Parathyroid adenoma (tissue), 2 donors: ENCODE results near the gene CCNG2.

Experiments used
- H2AFZ ChIP-seq: fragments of 300-600 bp; sonication (generic); one replicate; pipeline ENCODE4 v1.7.0; 2017; ENCODE audit warnings: antibody characterized with exemption, mild to moderate bottlenecking
- H3K27ac ChIP-seq: fragments of 300-600 bp; sonication (generic); one replicate; pipeline ENCODE4 v1.7.0; 2017
- H3K27me3 ChIP-seq: fragments of 300-600 bp; sonication (generic); one replicate; pipeline ENCODE4 v1.7.0; 2017; ENCODE audit warnings: low read length; ENCODE audit not compliant: control insufficient read depth, insufficient read depth
- H3K36me3 ChIP-seq: fragments of 300-600 bp; sonication (generic); one replicate; pipeline ENCODE4 v1.7.0; 2017; ENCODE audit warnings: low read length; ENCODE audit not compliant: control insufficient read depth, insufficient read depth
- H3K4me1 ChIP-seq: fragments of 300-600 bp; sonication (generic); one replicate; pipeline ENCODE4 v1.7.0; 2017; ENCODE audit warnings: control low read depth
- H3K4me2 ChIP-seq: fragments of 300-600 bp; sonication (generic); one replicate; pipeline ENCODE4 v1.7.0; 2017; ENCODE audit warnings: low read length
- H3K4me3 ChIP-seq: fragments of 300-600 bp; sonication (generic); one replicate; pipeline ENCODE4 v1.7.0; 2017; ENCODE audit warnings: low read depth, low read length
- H3K79me2 ChIP-seq: fragments of 300-600 bp; sonication (generic); one replicate; pipeline ENCODE4 v1.7.0; 2017; ENCODE audit warnings: control low read depth
- H3K9ac ChIP-seq: fragments of 300-600 bp; sonication (generic); one replicate; pipeline ENCODE4 v1.7.0; 2017; ENCODE audit warnings: mild to moderate bottlenecking
- H3K9me3 ChIP-seq: fragments of 300-600 bp; sonication (generic); one replicate; pipeline ENCODE4 v1.7.0; 2017; ENCODE audit warnings: low read length; ENCODE audit not compliant: control insufficient read depth
- CTCF ChIP-seq: fragments of 300-600 bp; sonication (generic); IDR thresholded peaks from one replicate; pipeline ENCODE4 v1.7.0; 2017; ENCODE audit warnings: antibody characterized with exemption, mild to moderate bottlenecking
- donor health status: primary hyperparathyroidism.

Gene CCNG2

DNA sequence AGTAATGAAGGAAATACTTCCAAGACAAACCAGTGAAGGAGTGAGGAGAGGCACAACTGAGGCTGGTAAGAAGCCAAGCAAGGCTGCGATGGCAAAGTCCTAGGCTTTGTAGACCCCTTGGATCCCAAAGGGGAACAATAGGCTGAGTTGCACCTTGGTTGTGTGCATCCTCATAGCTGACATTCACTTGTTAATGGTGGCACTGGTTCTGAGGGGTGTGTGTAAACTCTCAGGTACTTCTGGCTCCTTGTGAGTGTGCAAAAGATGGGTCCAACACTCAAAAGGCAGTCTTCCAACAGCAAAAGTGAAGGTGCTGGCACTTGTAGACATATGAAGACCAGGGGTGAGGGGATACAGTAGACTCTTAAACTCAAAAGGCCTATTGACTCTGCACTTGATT, 60.5 kb downstream of the CCNG2 start:
- Histone ChIP-seq H3K27me3 (no peaks in the 10 kb centered on the region), H3K4me1 (no peaks in the 10 kb centered on the region), H3K4me2 (no peak overlapping the region), H3K79me2 (no peaks in the 10 kb centered on the region), H3K36me3 (no peaks in the 10 kb centered on the region), H3K9me3 (no peaks in the 10 kb centered on the region), H3K9ac (no peak overlapping the region), H3K4me3 (no peak overlapping the region), H3K27ac (no peak overlapping the region), H2AFZ (no peak overlapping the region)
- no peak for TF ChIP-seq CTCF

DNA sequence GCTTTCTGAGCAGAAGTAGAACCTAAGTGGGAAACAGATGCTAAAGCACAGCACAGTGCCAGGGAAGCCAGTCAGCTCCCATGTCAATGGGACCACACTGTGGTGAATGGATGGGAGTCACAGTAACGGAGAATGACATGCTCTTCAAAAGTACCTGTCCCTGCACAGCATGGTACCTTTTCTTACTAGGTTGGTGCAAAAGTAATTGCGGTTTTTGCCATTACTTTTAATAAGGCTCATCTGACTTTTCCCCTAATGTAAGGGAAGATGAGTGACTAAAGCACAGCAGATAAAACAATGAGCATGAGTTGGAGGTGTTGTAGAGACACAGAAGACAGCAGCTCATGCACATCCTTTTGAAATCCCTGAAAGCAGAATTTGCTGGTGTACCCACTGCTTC, 62.3 kb downstream of the CCNG2 start:
- H3K9ac ChIP-seq = no peak overlapping the region
- H3K4me2 ChIP-seq = no peak overlapping the region
- TF ChIP-seq CTCF = no peak
- no peaks in the 10 kb centered on the region for H3K79me2 ChIP-seq
- no peaks in the 10 kb centered on the region for H3K36me3 ChIP-seq
- no peak overlapping the region for H2AFZ ChIP-seq
- no peaks in the 10 kb centered on the region for H3K27me3 ChIP-seq
- no peaks in the 10 kb centered on the region for H3K4me1 ChIP-seq
- no peak overlapping the region for H3K27ac ChIP-seq
- H3K9me3 ChIP-seq = no peaks in the 10 kb centered on the region
- H3K4me3 ChIP-seq = no peak overlapping the region
